Stimulated activated CD8-positive, alpha-beta memory T cell treated with anti-CD3 and anti-CD28 coated beads, Interleukin-7, amount 100 ng/mL, for 24 hours (primary cell): ENCODE results near the gene SNAPIN.

Source experiments
- DNase-seq: peaks from one replicate; pipeline ENCODE4 v3.0.0-alpha.2; 2020; ENCODE audit warnings: low read depth

Gene SNAPIN, protein sequence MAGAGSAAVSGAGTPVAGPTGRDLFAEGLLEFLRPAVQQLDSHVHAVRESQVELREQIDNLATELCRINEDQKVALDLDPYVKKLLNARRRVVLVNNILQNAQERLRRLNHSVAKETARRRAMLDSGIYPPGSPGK

DNA sequence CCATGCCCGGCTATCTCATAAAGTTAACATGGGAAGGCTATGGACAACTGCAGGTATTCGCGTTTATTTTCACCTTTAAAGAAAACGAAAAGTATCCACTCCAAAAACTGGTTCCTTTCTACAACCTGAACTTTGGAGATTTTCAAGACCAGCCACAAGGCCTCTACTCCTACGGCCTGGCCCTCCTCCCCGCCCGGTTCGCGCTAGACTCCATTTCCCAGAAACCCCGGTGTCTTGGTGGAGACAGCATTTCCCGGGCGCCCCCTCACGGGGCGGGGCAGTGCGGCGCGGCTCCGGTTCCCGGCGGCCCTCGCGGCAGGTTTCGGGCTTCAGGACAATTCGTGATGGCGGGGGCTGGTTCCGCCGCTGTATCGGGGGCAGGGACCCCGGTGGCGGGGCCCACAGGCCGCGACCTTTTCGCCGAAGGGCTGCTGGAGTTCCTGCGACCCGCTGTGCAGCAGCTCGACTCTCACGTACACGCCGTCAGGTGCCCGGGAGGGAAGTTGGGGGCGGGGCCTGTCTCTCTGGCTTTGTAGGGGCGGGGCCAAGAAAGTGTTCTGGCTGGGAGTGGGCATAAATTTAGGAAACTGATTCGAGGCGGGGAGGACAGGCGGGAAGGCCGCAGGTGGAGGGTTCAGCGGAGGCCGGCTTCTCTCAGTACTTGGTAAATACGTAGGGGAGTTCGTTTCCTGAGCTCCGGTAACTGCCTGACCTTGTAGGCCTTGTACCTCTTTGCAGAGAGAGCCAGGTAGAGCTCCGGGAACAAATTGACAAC, at the start of gene SNAPIN:
TSS of gene SNAPIN (plus strand) at position 304 of the 775 bp plus-strand sequence. CDS start at position 345, 41 bp downstream.
- DNase-seq: peak; percentile 80

DNA sequence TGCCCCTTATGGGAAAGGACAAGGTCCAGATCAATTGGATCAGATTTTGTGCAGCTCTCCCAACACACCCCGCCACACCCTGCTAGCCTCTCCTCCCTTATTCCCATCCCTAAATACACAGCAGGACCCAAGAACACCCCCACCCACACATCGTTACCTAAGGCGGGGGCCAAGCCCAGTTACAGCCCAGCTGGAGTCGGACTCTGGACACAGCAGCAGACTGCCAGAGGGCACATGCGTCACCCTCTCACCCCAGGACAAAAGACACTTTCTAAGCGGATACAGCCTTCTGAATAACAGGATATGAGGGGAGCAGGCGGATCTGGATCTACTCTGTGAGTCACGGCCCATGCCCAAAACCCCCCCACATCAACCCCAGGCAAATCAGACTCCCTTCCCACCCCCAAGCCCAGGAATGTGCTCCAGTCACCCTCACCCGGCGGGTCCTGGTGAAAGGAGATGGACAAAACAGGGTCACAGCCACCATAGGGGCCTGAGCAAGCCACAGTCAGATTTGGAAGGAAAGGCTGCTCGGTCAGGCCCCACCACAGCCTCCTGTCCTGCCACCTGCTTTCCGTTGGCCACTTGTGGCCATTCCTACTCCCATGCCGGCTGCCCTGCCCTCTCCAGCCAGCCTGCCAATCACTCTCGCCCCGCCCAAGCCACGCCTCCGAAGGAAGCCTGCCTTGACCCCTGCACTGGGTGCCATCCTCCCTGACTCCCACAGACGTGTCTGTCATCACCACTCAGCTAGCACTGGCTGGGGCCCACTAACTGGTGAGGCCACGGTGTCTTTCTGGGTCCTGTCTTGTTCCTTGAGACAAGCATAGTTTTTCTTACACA, 49.5 kb upstream of the SNAPIN start:
- no peak for DNase-seq

DNA sequence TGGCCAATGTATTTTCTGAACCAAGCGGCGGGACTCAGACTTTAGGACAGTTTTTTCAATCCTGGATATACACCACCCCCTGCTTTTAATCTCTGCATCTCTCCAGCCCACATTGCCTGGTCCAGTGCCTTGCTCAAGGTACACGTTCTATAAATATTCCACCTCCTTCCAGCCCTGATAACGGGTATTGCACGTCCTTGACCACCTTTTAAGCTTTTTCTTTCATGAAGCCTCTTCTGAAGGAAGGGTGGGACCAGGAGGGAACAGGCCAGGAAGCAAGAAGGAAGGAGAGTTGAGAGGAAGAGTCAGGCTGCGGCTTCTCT, 49.0 kb upstream of the SNAPIN start:
- no peak for DNase-seq

DNA sequence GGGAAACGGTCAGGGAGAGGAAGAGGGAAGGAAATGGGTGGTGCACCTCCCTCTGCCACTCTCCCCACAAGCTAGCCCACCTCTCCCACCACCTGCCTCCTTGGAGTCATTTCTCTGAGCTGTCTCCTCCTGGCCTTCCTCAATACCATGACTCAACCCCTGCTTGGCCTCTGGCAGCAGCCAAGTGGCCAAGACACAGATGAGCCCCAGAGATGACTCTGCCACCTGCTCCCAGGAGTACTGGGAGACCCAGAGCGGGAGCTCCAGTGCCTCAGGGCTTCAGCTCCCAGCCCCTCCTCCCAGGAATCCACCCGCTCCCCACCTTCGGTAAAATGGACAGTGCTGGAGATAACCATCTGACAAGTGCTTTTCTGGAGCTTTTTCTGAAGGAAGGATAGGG, 48.2 kb upstream of the SNAPIN start:
- no peak for DNase-seq

DNA sequence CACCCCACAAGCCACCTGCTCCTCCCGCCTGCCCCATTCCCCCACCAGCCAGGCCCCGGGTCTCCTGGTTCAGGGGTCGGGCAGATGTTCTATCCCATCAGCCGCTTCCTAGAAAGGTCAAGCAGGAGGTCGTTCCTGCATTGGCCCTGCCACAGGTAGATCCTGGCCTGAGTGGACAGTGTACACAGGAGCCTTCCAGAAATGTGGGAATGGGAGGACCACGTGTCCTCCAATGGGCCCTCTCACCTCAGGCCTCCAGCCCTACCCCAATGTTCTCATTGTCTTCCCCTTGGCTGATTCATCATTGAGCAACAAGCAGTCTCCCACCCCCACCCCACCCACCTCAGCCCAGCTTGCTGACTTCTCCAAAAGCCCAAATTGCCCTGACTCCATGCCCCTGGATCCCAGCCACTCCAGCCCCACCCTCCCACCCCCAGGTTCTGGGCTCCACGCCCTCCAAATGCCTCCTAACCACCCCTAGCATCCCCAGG, 47.6 kb upstream of the SNAPIN start:
- DNase-seq: no peak

DNA sequence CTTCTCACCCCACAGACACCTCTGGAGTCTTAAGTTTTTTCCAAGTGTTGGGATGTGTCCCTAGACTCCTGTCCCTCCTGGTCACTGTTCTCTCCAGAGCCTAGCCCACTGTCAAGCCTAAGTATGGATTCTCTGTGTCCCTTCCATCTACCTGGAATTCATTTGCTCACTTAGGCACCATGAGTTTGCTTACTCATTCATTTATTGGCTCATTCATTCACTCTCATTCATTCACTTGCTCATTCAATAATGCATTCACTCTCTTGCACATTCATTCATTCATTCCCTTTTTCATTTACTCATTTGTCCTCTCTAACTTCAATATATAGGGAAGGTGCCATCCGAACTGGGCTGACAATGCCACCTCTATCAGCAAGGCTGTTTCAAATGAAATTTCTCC, 47.1 kb upstream of the SNAPIN start:
- DNase-seq: no peak

DNA sequence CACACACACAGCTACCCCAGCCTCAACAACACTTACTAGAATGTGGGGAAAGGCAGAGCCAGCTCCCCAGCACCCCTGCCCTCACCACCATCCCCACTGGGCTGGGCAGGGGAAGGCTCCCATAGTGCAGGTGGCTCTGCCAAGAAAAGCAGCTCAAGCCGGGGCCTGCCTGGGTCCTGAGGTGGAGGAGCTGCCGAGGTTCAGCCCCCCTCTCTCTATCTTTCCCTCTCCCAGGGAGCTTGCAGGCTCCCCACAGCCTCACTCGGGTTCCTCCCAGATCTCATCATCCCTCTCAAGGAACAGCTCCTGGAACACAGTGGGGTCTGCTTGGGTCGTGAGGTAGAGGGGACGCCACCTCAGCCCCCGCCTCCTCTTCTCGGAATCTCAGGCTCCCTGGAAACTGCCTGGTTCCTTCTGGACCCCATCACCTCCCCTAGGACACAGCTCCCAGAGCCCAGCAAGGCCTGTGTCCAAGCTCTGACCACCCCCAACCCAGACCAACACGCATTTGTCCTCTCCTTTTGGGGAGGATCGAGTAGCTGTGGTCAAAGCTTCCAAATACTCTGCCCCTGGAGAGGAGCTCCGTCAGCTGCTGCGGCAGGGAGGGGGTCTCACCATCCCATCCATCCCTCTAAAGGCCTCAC, 46.3 kb upstream of the SNAPIN start:
- no peak for DNase-seq

DNA sequence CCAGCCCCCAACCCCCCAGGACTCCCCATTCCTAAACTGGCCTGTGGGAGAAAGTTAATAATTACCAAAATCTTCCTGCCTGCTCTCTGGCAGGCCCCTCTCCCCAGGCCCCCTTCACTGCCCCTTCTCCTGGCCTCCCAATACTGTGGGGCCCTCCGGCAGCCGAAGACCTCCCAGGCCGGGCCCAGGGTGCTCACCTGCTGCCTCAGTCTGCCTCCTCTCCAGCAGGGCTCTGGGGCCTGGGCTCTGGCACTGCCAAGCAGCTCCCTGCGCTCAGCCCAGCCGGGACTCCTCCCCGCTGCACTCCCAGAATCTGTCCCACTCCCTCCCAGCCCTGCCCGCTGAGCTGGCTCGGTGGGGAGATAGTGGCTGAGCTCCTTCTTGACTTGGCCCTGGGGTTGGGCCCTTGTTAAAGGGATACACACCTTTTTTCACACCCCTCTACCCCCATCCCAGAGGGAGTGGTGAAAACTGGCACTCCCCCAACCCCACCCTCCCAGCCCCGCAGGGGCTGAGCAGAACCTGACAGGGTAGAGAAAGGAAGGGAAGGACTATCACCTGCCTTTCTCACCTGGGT, 45.7 kb upstream of the SNAPIN start, which contains the start of gene S100A16:
TSS of gene S100A16 (minus strand) at position 383 of the 577 bp plus-strand sequence. CDS start 4,986 bp downstream, outside the sequence.
- no peak for DNase-seq

DNA sequence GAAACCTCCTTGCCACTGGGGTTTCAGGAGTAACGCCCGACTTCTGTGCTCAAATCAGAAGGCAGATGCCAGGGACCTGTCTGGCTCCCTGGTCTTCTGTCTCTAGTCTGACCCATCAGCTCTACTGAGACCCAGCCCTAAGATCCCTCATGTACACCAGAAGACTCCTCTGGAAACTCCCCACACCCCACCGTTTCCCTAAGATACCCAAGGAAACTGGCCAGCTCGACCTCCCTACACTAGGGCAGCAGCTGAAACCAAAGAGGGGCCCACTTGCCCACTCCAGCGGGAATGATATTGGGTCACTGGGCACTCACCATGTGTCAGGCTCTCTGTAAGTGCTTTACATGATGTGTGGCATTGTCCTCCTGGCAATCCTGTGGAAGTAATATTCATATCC, 45.1 kb upstream of the SNAPIN start:
- DNase-seq: no peak

DNA sequence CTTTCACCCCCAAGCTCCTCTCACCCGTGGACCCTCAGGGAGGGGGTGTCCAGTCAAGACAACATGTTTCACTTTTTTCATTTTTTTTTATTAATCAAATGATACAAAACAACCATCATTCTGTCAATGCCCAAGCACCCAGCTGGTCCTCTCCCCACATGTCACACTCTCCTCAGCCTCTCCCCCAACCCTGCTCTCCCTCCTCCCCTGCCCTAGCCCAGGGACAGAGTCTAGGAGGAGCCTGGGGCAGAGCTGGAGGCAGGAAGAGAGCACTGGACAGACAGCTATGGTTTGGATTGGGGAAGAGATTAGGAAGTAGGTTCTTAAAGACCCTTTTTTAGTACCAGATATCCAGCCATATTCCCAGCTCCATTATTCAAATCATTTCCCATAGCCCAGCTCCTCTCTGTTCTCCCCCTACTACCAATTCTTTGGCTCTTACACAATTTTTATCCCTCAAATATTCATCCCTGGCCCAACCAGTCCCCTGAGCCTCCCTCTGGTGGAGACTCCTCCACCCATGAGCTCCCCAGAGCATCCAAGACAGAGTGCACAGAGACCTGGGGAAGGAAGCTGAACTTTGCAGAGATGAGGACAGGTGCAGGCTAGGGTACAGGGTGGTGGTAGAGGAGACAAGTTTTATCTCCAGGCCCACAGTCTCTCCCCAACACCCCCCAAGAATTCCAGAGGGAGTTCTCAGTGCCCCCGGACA, 44.2 kb upstream of the SNAPIN start:
- no peak for DNase-seq

DNA sequence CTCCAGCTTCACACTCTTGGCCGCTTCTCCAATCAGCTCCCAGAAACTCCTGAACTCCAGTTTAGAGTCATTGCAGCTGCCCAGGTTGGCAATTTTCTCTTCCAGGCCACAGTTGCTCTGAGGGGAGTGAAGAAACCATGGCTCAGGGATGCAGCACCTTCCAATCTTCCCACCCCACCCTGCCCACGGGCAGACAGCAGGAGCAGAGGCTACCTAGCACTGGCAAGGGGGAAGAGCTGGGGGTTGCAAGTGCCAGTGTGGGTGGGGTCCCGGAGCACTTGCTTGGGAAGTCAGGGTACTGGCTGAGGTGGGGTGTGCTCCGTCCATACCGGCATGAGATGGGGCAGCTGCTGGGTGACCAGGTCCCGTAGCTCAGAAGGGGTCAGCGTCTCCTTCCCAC, 43.6 kb upstream of the SNAPIN start:
- DNase-seq: no peak

DNA sequence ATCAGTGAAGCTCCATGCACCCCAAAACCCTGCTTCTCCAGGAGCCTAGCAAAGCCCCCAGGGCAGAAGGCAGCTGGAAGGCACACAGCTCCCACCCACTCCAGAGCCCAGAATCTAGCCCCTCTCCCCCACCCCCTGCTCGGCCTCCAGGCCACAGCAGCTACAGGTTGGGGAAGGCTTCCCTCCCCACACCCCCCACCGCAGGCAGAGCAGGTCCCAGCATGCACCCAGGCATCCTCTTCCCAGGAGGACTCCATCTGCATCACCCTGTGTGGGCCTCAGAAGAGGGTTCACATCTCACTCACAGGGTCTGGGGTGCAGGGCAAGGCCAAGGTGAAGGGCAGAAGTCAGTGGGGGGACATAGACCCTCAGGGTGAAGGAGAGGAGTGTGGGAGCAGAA, 43.1 kb upstream of the SNAPIN start:
- DNase-seq: no peak

DNA sequence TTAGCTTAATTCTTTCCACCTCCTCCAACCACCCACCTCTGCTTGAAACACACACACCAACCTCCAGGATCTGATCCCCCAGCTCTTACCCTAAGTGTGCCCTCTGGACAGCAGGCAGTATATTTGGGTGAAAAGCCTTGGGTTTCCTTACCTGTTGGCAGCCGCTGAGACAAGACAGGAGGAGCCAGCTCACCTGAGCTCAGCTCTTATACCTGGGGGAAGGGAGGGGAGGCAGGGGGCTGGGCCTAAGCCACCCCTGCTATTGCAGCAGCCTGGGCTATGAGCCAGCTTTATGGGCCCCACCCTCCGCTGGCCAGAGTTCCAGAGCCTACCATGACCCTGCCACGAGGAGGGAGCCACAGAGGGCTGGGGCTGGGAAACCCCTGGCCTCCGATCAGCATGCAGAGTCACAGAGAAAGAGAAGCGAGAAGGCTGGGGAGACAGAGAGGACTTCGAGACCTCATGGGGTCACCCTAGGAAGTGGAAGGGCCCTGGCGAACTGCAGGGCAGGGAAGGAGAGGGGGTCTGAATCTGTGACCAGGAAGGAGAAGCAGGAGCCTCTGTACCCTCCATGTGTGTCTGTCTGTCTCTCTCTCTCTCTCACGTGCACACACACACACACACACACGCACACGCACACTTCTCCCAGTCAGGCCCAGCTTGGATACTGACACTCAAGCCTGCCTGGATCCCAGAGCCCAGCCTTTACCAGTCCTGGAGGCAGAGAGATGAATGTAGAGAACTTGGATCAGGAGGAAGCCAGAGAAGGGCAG, 42.2 kb upstream of the SNAPIN start, which contains the start of gene S100A14:
TSS of gene S100A14 (minus strand) at position 182 of the 773 bp plus-strand sequence. CDS start 467 bp downstream, outside the sequence.
- DNase-seq: no peak

DNA sequence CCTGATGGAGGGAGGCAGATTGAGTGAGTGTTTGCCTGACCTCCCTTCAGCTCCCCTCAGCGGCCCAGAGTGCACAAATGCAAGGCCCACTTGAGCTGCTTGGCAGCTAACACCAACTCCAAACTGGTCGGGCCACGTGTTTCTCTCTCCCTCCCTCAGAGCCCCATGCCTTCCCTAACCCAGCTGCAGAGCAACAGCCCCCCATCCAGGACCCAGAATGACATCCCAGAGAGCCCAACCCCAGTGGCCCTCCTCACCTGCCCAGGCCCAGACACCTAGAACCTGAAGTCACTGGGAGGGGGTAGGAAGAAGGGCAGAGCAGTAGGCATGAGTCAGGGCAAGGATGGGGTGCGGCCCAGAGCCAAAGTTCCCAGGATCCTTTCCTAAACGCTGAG, 41.6 kb upstream of the SNAPIN start:
- no peak for DNase-seq

DNA sequence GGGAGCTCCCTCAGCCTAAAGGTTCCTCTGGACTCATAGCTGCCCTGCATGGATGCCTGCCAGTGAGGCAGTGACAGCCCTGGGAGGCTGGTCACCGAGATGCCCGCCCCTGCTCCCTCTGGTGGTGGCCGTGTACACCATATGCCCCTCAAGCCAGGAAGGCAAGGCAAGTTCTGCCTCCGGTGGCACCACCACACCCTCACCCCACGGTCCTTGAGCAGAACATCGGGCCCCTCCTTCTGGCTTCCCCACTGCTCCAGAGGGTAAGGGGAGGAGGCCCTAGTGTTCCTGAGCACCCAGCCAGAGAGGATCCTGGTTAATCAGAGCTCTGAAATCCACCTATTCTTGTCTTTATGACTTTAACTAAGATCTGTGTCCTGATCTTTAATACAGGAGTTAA, 40.8 kb upstream of the SNAPIN start:
- DNase-seq: no peak

DNA sequence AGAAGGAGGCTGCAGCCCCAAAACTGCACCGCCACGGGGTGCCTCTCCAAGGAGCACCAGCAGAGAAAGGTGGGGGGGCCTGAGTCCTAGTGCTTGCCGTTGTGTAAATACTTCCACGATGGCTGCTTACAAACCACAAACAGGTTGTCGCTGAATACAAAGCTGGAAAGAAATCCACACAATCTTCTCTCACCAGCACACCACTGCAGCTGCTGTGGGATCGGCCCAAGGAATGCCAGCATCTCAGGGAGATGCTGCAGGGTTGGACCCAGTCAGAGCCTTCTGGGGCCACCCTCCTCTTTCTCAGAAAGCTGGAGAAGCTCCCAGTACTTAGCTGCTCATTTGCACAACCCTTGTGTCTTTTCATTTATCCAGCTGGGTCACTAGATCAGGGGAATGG, 39.3 kb upstream of the SNAPIN start:
- no peak for DNase-seq

DNA sequence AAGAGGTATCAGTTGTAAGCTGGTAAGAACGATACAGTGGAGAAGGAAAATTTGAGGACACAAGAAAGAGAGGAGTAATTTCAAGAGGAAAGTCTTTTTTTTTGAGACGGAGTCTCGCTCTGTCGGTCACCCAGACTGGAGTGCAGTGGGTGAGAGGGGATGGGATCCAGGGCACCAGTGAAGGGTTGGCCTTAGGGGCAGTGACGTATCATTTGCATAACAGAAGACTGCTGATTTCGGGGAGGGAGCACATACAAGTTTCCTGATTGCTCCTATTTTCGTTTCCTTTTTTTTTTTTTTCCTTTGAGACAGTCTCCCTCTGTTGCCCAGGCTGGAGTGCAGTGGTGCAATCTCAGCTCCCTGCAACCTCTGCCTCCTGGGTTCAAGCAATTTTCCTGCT, 35.4 kb upstream of the SNAPIN start:
- no peak for DNase-seq

DNA sequence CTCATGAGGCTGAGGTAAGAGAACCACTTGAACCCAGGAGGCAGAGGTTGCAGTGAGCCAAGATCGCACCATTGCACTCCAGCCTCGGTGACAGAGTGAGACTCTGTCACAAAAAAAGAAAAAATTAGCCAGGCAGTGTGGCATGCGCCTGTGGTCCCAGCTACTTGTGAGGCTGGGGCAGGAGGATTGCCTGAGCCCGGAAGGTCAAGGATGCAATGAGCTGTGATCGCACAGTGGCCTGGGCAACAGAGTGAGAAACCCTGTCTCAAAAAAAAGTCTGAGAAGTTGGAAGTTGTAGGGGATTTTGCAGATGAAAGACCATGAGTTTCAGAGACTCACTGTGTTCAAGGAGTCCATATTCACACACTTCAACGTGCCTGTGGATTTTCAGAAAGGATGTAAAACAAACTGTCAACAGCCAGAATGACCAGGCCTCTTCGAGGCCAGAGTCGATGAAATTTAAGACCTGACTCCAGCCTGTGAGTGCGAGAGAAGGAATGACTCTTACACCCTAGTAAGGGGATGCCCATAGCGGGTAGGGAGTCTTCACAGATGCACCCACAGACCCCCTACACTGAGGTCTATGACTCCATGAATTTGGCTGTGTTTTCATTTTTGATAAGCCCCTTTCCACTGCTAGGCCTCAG, 33.4 kb upstream of the SNAPIN start:
- no peak for DNase-seq

DNA sequence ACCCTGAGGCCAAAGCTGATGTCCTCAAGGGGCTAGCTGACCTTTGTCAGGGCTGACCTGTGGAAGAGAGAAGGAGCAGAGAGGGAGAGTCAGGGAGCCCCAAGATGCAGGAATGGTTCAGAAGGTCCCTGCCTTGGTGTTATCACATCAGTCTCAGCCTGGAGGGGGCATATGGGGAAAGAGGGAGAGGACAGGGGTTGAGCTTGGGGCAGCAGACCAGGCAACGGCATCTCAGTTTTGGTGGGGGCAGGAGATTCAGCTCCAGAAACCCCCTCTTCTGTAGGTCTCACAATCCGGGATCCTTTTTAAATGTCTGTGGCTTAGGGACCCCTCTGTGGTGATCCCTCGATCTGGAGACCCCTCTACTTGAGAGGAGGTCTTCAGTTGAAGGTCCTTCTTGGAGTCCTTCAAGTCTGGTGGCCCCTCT, 32.0 kb upstream of the SNAPIN start:
- DNase-seq: no peak
